Naive thymus-derived CD4-positive, alpha-beta T cell (primary cell): ENCODE data around the gene ST7L. TPM values are rescaled to one million over a fixed set of nuclear protein-coding genes. Genes with fewer than 3 reads are reported as not detected.
"Not testable (repeated sequence)": the region's sequence is repeated elsewhere in the genome, so short reads cannot be mapped to it uniquely, and the experiment has no call there.

Experiments
- ATAC-seq: fragments of 150-1000 bp; cut with Tn5 transposase; 2 replicates; pipeline ENCODE4 v1.10.0; 2021; ENCODE audit warnings: mild to moderate bottlenecking, moderate library complexity
- CTCF ChIA-PET: fragments of 350-600 bp; sonication (Branson Sonifier 250); formaldehyde crosslinking; loops from one replicate; lab custom pipeline; 2021; ENCODE audit warnings: antibody characterized with exemption; lab: Charles Lee
- POLR2A ChIA-PET: fragments of 350-600 bp; sonication (Branson Sonifier 250); formaldehyde crosslinking; loops from one replicate; lab custom pipeline; 2021; ENCODE audit warnings: antibody characterized with exemption, inconsistent platforms; lab: Charles Lee
- DNase-seq, 9 donors: peaks; one replicate each; pipeline versions ENCODE4 v3.0.0 to v3.0.0-alpha.2; 2020 to 2022; ENCODE audit warnings: mixed read lengths in 1 of 9
- H3K27ac ChIP-seq: one replicate; pipeline ENCODE4 v1.7.0; 2013; ENCODE audit warnings: mild to moderate bottlenecking, low read depth, low read length, moderate library complexity
- H3K27me3 ChIP-seq, 2 donors: one replicate each; pipeline ENCODE4 v1.7.0; 2013; ENCODE audit warnings: low read length in 2 of 2, mild to moderate bottlenecking in 2 of 2, moderate library complexity in 2 of 2; ENCODE audit not compliant: control insufficient read depth in 2 of 2, insufficient read depth in 2 of 2
- H3K36me3 ChIP-seq, 3 experiments: 1 replicate in 2 of 3; 2 replicates in 1 of 3; pipeline ENCODE4 v1.7.0; 2013; ENCODE audit warnings: low read length in 3 of 3, mild to moderate bottlenecking in 3 of 3, moderate library complexity in 1 of 3; ENCODE audit not compliant: insufficient read depth in 3 of 3, control insufficient read depth in 2 of 3
- H3K4me1 ChIP-seq, 2 donors: one replicate each; pipeline ENCODE4 v1.7.0; 2013; ENCODE audit warnings: low read length in 2 of 2, mild to moderate bottlenecking in 2 of 2, moderate library complexity in 1 of 2; ENCODE audit not compliant: control insufficient read depth in 2 of 2, insufficient read depth in 2 of 2
- H3K4me3 ChIP-seq: 2 replicates; pipeline ENCODE4 v1.7.0; 2013; ENCODE audit warnings: mild to moderate bottlenecking, low read length
- H3K9me3 ChIP-seq, 3 experiments: 1 replicate in 2 of 3; 2 replicates in 1 of 3; pipeline ENCODE4 v1.7.0; 2013; ENCODE audit warnings: low read length in 3 of 3; ENCODE audit not compliant: control insufficient read depth in 2 of 3
- H3K27ac Mint-ChIP-seq, 9 donors: one replicate each; pipeline ENCODE4 v1.8.0; 2020 to 2022; ENCODE audit warnings: mixed read lengths in 9 of 9, mild to moderate bottlenecking in 8 of 9, moderate library complexity in 5 of 9, inconsistent platforms in 2 of 9
- H3K27me3 Mint-ChIP-seq, 5 donors: one replicate each; pipeline ENCODE4 v1.8.0; 2021 to 2022; ENCODE audit warnings: mixed read lengths in 5 of 5, mild to moderate bottlenecking in 1 of 5
- H3K36me3 Mint-ChIP-seq, 5 donors: one replicate each; pipeline ENCODE4 v1.8.0; 2020 to 2022; ENCODE audit warnings: mixed read lengths in 5 of 5, mild to moderate bottlenecking in 3 of 5, inconsistent platforms in 1 of 5
- H3K4me1 Mint-ChIP-seq, 7 donors: one replicate each; pipeline ENCODE4 v1.8.0; 2020 to 2022; ENCODE audit warnings: mixed read lengths in 7 of 7, mild to moderate bottlenecking in 3 of 7, inconsistent platforms in 1 of 7
- H3K4me3 Mint-ChIP-seq, 10 donors: one replicate each; pipeline ENCODE4 v1.8.0; 2020 to 2022; ENCODE audit warnings: mild to moderate bottlenecking in 10 of 10, mixed read lengths in 10 of 10, moderate library complexity in 6 of 10, inconsistent platforms in 2 of 10
- H3K9me3 Mint-ChIP-seq, 11 donors: one replicate each; pipeline ENCODE4 v1.8.0; 2020 to 2022; ENCODE audit warnings: mixed read lengths in 11 of 11, mild to moderate bottlenecking in 4 of 11, inconsistent platforms in 1 of 11, moderate library complexity in 1 of 11
- intact Hi-C, 2 donors: fragments of 100-400 bp; cut with micrococcal nuclease; formaldehyde crosslinking; loops; one replicate each; pipeline ENCODE4 v1.15.1; 2023
- polyA plus RNA-seq, 2 donors: library from polyadenylated mRNA; unstranded; fragments of 300-500 nt; fragmentation: Illumina TruSeq; gene quantifications; one replicate each; pipeline ENCODE4 v1.2.3, GENCODE V29; 2021
- total RNA-seq, 6 experiments: library from RNA in 5 of 6; stranded (reverse) in 5 of 6; gene quantifications; 1 replicate in 5 of 6; 2 replicates in 1 of 6; pipeline ENCODE4 v1.2.3 and lab custom pipeline; 2021 to 2026

Gene ST7L
- total and polyA plus RNA-seq, 7 experiments from 2014 or later = 14.0 to 26.8 (median 22.7) TPM

- ATAC-seq = no peak
- no peaks in the 10 kb centered on the region for H3K27me3 Mint-ChIP-seq
- no peak overlapping the region for H3K4me3 ChIP-seq
- DNase-seq = no peak
- H3K4me1 ChIP-seq = peaks cover 0 to 8% of the 10 kb centered on the region in 2 donors
- no peaks in the 10 kb centered on the region for H3K9me3 Mint-ChIP-seq
- no peaks in the 10 kb centered on the region for H3K36me3 ChIP-seq
- H3K9me3 ChIP-seq = no peaks in the 10 kb centered on the region
- peaks cover 15 to 56% (median 43%) of the 10 kb centered on the region in 7 donors for H3K4me1 Mint-ChIP-seq
- peaks cover under 1 to 23% (median 18%) of the 10 kb centered on the region in 5 donors for H3K36me3 Mint-ChIP-seq
- no peak overlapping the region for H3K27ac ChIP-seq
- peak overlapping the region in 2 of 9 donors; percentile 14 to 26 for H3K27ac Mint-ChIP-seq
- ChIA-PET CTCF (interaction anchor here (0.5 to 1.2 kb wide), 2 partner anchors 65 to 214 kb away, joined by 3 read pairs; no protein-coding TSS in a partner anchor), POLR2A (interaction anchor here (1.0 kb wide), 1 partner anchor 24 kb away, joined by 3 read pairs; the partner anchor contains the start of genes CAPZA1 and ST7L)
- no peak overlapping the region for H3K4me3 Mint-ChIP-seq
- H3K27me3 ChIP-seq = no peaks in the 10 kb centered on the region
- intact Hi-C loops = loop anchor here in 1 of 2 donors (2.0 kb wide), 1 partner anchor 14 kb away; no protein-coding TSS in a partner anchor
Measured at GRCh38 chr1:112643080-112643479, 24.1 kb upstream of the ST7L start.

- Mint-ChIP-seq H3K27ac (peak overlapping the region in 1 of 9 donors; percentile 48), H3K36me3 (peaks cover 4 to 14% (median 12%) of the 10 kb centered on the region in 5 donors), H3K4me3 (peak overlapping the region in 1 of 10 donors; percentile 45), H3K4me1 (peaks cover 20 to 61% (median 53%) of the 10 kb centered on the region in 7 donors)
- H3K27me3 ChIP-seq, H3K27ac ChIP-seq, H3K9me3 ChIP-seq, ATAC-seq, H3K4me1 ChIP-seq, POLR2A ChIA-PET, H3K9me3 Mint-ChIP-seq, intact Hi-C loops, H3K4me3 ChIP-seq, CTCF ChIA-PET, H3K27me3 Mint-ChIP-seq, H3K36me3 ChIP-seq, DNase-seq: not testable (repeated sequence)
Measured at GRCh38 chr1:112640437-112640836, 21.5 kb upstream of the ST7L start.

- Histone ChIP-seq H3K27me3 (no peaks in the 10 kb centered on the region), H3K36me3 (no peaks in the 10 kb centered on the region), H3K4me1 (peaks cover 4 to 29% of the 10 kb centered on the region in 2 donors), H3K9me3 (no peaks in the 10 kb centered on the region), H3K27ac (peak overlapping the region; percentile 11), H3K4me3 (no peak overlapping the region)
- Mint-ChIP-seq H3K4me1 (peaks cover 30 to 66% (median 57%) of the 10 kb centered on the region in 7 donors), H3K27me3 (no peaks in the 10 kb centered on the region), H3K4me3 (peak overlapping the region in 1 of 10 donors; percentile 36), H3K9me3 (no peaks in the 10 kb centered on the region), H3K36me3 (peaks cover 4 to 18% (median 16%) of the 10 kb centered on the region in 5 donors), H3K27ac (peak overlapping the region in 6 of 9 donors; percentile 4 to 82 (median 16))
- DNase-seq (no peak), ATAC-seq (no peak)
- CTCF ChIA-PET = no interaction called here
- POLR2A ChIA-PET = interaction anchor here (2.2 kb wide), 1 partner anchor 19 kb away, joined by 9 read pairs; the partner anchor contains the start of genes CAPZA1 and ST7L
- intact Hi-C loops = no loop called here
Measured at GRCh38 chr1:112638110-112638428, 19.1 kb upstream of the ST7L start.

GRCh38 chr1:112637254-112638109, 18.5 kb upstream of the ST7L start:
- intact Hi-C loops = no loop called here
- H3K36me3 ChIP-seq = no peaks in the 10 kb centered on the region
- Mint-ChIP-seq H3K4me1 (peaks cover 32 to 65% (median 59%) of the 10 kb centered on the region in 7 donors), H3K9me3 (no peaks in the 10 kb centered on the region), H3K36me3 (peaks cover 4 to 18% (median 17%) of the 10 kb centered on the region in 5 donors), H3K27ac (peak overlapping the region in 8 of 9 donors; percentile 12 to 82 (median 50)), H3K4me3 (peak overlapping the region in 3 of 10 donors; percentile 12 to 36 (median 20)), H3K27me3 (no peaks in the 10 kb centered on the region)
- H3K9me3 ChIP-seq = no peaks in the 10 kb centered on the region
- POLR2A ChIA-PET = interaction anchor here (2.2 kb wide), 1 partner anchor 18 kb away, joined by 9 read pairs; the partner anchor contains the start of genes CAPZA1 and ST7L
- H3K27me3 ChIP-seq = no peaks in the 10 kb centered on the region
- no peak overlapping the region for H3K4me3 ChIP-seq
- no peak for DNase-seq
- peaks cover 6 to 33% of the 10 kb centered on the region in 2 donors for H3K4me1 ChIP-seq
- peak overlapping the region; percentile 38 for H3K27ac ChIP-seq
- CTCF ChIA-PET = interaction anchor here (0.5 to 0.6 kb wide), 2 partner anchors 343 to 943 kb away, joined by 3 to 4 read pairs; no protein-coding TSS in a partner anchor
- ATAC-seq = no peak

GRCh38 chr1:112636597-112637253, 17.8 kb upstream of the ST7L start:
- Mint-ChIP-seq H3K36me3 (peaks cover 4 to 26% (median 18%) of the 10 kb centered on the region in 5 donors), H3K27ac (peak overlapping the region; percentile 31 to 84 (median 68)), H3K9me3 (no peaks in the 10 kb centered on the region), H3K4me1 (peaks cover 35 to 65% (median 59%) of the 10 kb centered on the region in 7 donors), H3K27me3 (no peaks in the 10 kb centered on the region), H3K4me3 (peak overlapping the region in 5 of 10 donors; percentile 12 to 48 (median 22))
- intact Hi-C loops = loop anchor here in 1 of 2 donors (1.0 kb wide), 1 partner anchor 11 kb away; no protein-coding TSS in a partner anchor
- Histone ChIP-seq H3K4me3 (no peak overlapping the region), H3K27me3 (no peaks in the 10 kb centered on the region), H3K27ac (peak overlapping the region; percentile 38), H3K4me1 (peaks cover 13 to 34% of the 10 kb centered on the region in 2 donors), H3K9me3 (no peaks in the 10 kb centered on the region), H3K36me3 (no peaks in the 10 kb centered on the region)
- POLR2A ChIA-PET = interaction anchor here (2.2 kb wide), 1 partner anchor 17 kb away, joined by 9 read pairs; the partner anchor contains the start of genes CAPZA1 and ST7L
- CTCF ChIA-PET = interaction anchor here (0.6 kb wide), 1 partner anchor 342 kb away, joined by 4 read pairs; no protein-coding TSS in a partner anchor
- peak; percentile 20 for ATAC-seq
- no peak for DNase-seq

GRCh38 chr1:112636056-112636455, 17.1 kb upstream of the ST7L start:
- Histone ChIP-seq H3K4me3 (no peak overlapping the region), H3K27ac (no peak overlapping the region), H3K36me3 (peaks cover 0 to 3% (median 0%) of the 10 kb centered on the region in 3 experiments), H3K27me3 (no peaks in the 10 kb centered on the region), H3K4me1 (peaks cover 13 to 40% of the 10 kb centered on the region in 2 donors), H3K9me3 (no peaks in the 10 kb centered on the region)
- ATAC-seq (no peak), DNase-seq (no peak)
- Mint-ChIP-seq H3K4me1 (peaks cover 36 to 71% (median 61%) of the 10 kb centered on the region in 7 donors), H3K36me3 (peaks cover 4 to 31% (median 22%) of the 10 kb centered on the region in 5 donors), H3K9me3 (no peaks in the 10 kb centered on the region), H3K27me3 (no peaks in the 10 kb centered on the region), H3K27ac (peak overlapping the region in 4 of 9 donors; percentile 40 to 71 (median 63)), H3K4me3 (peak overlapping the region in 4 of 10 donors; percentile 2 to 49 (median 36))
- POLR2A ChIA-PET = interaction anchor here (2.2 kb wide), 1 partner anchor 17 kb away, joined by 9 read pairs; the partner anchor contains the start of genes CAPZA1 and ST7L
- CTCF ChIA-PET = interaction anchor here (1.3 kb wide), 1 partner anchor 14 kb away, joined by 3 read pairs; no protein-coding TSS in a partner anchor
- intact Hi-C loops = loop anchor here in 1 of 2 donors (1.0 kb wide), 1 partner anchor 11 kb away; no protein-coding TSS in a partner anchor
